Measurements from ENCODE around the gene GIPR. TPM values are rescaled to one million over a fixed set of nuclear protein-coding genes. Genes with fewer than 3 reads are reported as not detected.
A peak's percentile ranks its signal among the peaks of the same experiment; 100 is the strongest.

The GIPR gene
- total and polyA plus RNA-seq, 2 experiments from 2014 or later = 0.42 to 1.2 TPM

DNA sequence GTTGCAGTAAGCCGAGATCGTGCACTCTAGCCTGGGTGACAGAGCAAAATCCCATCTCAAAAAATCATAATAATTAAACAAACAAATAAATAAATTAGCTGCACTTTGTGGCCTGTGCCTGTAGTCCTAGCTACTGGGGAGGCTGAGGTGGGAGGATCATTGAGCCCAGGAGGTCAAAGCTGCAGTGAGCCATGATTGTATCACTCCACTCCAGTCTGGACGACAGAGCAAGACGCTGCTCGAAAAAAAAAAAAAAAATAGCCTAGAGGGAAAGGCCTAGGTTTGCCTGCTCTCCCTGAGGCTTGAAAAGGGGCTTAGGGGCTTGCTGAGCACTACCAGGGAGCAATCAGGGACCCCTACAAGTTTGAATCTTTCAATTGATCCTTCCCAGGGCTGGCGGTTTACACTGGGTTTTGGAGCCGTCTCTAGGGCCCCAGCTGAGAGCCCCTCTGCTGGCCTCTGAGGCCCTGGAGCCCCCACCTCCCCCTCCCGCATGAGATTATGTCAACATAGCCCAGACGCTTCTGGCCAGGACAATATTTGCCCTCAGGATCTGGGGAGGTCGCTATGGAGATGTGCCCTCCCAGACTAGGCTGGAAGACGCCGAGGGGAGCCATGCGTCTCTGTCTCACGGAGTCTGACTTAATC lies 10.4 kb upstream of the GIPR start:
- TF ChIP-seq, protein P1, sequence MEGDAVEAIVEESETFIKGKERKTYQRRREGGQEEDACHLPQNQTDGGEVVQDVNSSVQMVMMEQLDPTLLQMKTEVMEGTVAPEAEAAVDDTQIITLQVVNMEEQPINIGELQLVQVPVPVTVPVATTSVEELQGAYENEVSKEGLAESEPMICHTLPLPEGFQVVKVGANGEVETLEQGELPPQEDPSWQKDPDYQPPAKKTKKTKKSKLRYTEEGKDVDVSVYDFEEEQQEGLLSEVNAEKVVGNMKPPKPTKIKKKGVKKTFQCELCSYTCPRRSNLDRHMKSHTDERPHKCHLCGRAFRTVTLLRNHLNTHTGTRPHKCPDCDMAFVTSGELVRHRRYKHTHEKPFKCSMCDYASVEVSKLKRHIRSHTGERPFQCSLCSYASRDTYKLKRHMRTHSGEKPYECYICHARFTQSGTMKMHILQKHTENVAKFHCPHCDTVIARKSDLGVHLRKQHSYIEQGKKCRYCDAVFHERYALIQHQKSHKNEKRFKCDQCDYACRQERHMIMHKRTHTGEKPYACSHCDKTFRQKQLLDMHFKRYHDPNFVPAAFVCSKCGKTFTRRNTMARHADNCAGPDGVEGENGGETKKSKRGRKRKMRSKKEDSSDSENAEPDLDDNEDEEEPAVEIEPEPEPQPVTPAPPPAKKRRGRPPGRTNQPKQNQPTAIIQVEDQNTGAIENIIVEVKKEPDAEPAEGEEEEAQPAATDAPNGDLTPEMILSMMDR (conservative IDR thresholded peaks at IDR 0.05; ENCODE audit: low read depth in 2 of 2) = no peak
- TF ChIP-seq JUNB (IDR thresholded peaks at IDR 0.05; ENCODE audit: unreplicated experiment) (no peak), ZNF331 (CRISPR knock-in tag; IDR thresholded peaks at IDR 0.05; ENCODE audit: low read depth) (no peak), CREB1 (CRISPR knock-in tag; IDR thresholded peaks at IDR 0.05; ENCODE audit: low read depth) (no peak), EZH2phosphoT487 (IDR thresholded peaks at IDR 0.05; ENCODE audit: unreplicated experiment) (no peak), EZH2 (IDR thresholded peaks at IDR 0.05; ENCODE audit: low read depth, unreplicated experiment) (no peak), POLR2AphosphoS5 (IDR thresholded peaks at IDR 0.05; ENCODE audit: low read depth) (no peak)
- TF ChIP-seq, protein P2, sequence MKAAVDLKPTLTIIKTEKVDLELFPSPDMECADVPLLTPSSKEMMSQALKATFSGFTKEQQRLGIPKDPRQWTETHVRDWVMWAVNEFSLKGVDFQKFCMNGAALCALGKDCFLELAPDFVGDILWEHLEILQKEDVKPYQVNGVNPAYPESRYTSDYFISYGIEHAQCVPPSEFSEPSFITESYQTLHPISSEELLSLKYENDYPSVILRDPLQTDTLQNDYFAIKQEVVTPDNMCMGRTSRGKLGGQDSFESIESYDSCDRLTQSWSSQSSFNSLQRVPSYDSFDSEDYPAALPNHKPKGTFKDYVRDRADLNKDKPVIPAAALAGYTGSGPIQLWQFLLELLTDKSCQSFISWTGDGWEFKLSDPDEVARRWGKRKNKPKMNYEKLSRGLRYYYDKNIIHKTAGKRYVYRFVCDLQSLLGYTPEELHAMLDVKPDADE (IDR thresholded peaks at IDR 0.05) = no peak
- TF ChIP-seq, protein P3, sequence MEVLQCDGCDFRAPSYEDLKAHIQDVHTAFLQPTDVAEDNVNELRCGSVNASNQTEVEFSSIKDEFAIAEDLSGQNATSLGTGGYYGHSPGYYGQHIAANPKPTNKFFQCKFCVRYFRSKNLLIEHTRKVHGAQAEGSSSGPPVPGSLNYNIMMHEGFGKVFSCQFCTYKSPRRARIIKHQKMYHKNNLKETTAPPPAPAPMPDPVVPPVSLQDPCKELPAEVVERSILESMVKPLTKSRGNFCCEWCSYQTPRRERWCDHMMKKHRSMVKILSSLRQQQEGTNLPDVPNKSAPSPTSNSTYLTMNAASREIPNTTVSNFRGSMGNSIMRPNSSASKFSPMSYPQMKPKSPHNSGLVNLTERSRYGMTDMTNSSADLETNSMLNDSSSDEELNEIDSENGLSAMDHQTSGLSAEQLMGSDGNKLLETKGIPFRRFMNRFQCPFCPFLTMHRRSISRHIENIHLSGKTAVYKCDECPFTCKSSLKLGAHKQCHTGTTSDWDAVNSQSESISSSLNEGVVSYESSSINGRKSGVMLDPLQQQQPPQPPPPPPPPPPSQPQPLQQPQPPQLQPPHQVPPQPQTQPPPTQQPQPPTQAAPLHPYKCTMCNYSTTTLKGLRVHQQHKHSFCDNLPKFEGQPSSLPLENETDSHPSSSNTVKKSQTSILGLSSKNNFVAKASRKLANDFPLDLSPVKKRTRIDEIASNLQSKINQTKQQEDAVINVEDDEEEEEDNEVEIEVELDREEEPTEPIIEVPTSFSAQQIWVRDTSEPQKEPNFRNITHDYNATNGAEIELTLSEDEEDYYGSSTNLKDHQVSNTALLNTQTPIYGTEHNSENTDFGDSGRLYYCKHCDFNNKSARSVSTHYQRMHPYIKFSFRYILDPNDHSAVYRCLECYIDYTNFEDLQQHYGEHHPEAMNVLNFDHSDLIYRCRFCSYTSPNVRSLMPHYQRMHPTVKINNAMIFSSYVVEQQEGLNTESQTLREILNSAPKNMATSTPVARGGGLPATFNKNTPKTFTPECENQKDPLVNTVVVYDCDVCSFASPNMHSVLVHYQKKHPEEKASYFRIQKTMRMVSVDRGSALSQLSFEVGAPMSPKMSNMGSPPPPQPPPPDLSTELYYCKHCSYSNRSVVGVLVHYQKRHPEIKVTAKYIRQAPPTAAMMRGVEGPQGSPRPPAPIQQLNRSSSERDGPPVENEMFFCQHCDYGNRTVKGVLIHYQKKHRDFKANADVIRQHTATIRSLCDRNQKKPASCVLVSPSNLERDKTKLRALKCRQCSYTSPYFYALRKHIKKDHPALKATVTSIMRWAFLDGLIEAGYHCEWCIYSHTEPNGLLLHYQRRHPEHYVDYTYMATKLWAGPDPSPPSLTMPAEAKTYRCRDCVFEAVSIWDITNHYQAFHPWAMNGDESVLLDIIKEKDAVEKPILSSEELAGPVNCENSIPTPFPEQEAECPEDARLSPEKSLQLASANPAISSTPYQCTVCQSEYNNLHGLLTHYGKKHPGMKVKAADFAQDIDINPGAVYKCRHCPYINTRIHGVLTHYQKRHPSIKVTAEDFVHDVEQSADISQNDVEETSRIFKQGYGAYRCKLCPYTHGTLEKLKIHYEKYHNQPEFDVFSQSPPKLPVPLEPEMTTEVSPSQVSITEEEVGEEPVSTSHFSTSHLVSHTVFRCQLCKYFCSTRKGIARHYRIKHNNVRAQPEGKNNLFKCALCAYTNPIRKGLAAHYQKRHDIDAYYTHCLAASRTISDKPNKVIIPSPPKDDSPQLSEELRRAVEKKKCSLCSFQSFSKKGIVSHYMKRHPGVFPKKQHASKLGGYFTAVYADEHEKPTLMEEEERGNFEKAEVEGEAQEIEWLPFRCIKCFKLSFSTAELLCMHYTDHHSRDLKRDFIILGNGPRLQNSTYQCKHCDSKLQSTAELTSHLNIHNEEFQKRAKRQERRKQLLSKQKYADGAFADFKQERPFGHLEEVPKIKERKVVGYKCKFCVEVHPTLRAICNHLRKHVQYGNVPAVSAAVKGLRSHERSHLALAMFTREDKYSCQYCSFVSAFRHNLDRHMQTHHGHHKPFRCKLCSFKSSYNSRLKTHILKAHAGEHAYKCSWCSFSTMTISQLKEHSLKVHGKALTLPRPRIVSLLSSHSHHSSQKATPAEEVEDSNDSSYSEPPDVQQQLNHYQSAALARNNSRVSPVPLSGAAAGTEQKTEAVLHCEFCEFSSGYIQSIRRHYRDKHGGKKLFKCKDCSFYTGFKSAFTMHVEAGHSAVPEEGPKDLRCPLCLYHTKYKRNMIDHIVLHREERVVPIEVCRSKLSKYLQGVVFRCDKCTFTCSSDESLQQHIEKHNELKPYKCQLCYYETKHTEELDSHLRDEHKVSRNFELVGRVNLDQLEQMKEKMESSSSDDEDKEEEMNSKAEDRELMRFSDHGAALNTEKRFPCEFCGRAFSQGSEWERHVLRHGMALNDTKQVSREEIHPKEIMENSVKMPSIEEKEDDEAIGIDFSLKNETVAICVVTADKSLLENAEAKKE (CRISPR knock-in tag; IDR thresholded peaks at IDR 0.05) = no peak
- DNase-seq (ENCODE audit: low spot score) = no peak
- H3K79me2 ChIP-seq (replicated peaks; ENCODE audit: insufficient read depth) = no peaks in the 10 kb centered on the region
- H4K20me1 ChIP-seq (replicated peaks; ENCODE audit: insufficient read depth) = no peaks in the 10 kb centered on the region
- no peaks in the 10 kb centered on the region for H3K36me3 ChIP-seq (ENCODE audit: insufficient read depth)
- ATAC-seq = peak; percentile 46
- Mint-ChIP-seq H3K9me3 (no peaks in the 10 kb centered on the region), H3K27ac (no peak overlapping the region), H3K36me3 (ENCODE audit: low read depth) (no peaks in the 10 kb centered on the region; the same call in 2 of the 3 replicates), H3K4me1 (peaks cover 10% of the 10 kb centered on the region), H3K27me3 (ENCODE audit: insufficient read depth, low read depth, poor library complexity) (peaks cover 14% of the 10 kb centered on the region), H3K4me3 (no peak overlapping the region)
- H2AFZ ChIP-seq = peak overlapping the region; percentile 83
- no peak overlapping the region for H3K4me3 ChIP-seq
- no peaks in the 10 kb centered on the region for H3F3A ChIP-seq (replicated peaks; ENCODE audit: low read depth)
- H3K9me2 ChIP-seq (ENCODE audit: insufficient read depth) = no peaks in the 10 kb centered on the region
- no peaks in the 10 kb centered on the region for H3K27me3 ChIP-seq (ENCODE audit: insufficient read depth)
- no peak overlapping the region for H3K4me2 ChIP-seq
- H3K4me1 ChIP-seq (ENCODE audit: insufficient read depth) = 0 out of 2 replicates have a peak, but pooled peaks cover 4% of the 10 kb centered on the region
- no peak overlapping the region for H3K27ac ChIP-seq (ENCODE audit: low read depth)

Data from GM23338 (cell line).